Measurements from ENCODE around the gene ANKRD37. TPM values are rescaled to one million over a fixed set of nuclear protein-coding genes. Genes with fewer than 3 reads are reported as not detected.

ANKRD37 gene
- total RNA-seq, 1 donor from 2014 or later = 10.4 TPM

- no peak overlapping the region for H3K4me3 Mint-ChIP-seq
- DNase-seq = no peak
- TF ChIP-seq CTCF (IDR thresholded peaks at IDR 0.05) = no peak
- peaks cover 2% of the 10 kb centered on the region for H3K4me1 Mint-ChIP-seq
- no peak overlapping the region for H3K27ac Mint-ChIP-seq
- H3K9me3 Mint-ChIP-seq = peaks cover 14% of the 10 kb centered on the region
- ATAC-seq (ENCODE audit: low read depth) = no peak
- H3K36me3 Mint-ChIP-seq (ENCODE audit: low read depth) = peaks cover 13% of the 10 kb centered on the region
- intact Hi-C loops (cut with micrococcal nuclease) = no loop called here
- H3K27me3 Mint-ChIP-seq = no peaks in the 10 kb centered on the region
- ChIA-PET POLR2A (interaction anchor here (0.7 to 1.0 kb wide), 2 partner anchors 29 to 371 kb away, joined by 3 read pairs; no protein-coding TSS in a partner anchor), CTCF (no interaction called here)
Measured at GRCh38 chr4:185379326-185380295, 17.0 kb upstream of the ANKRD37 start.

GRCh38 chr4:185380320-185380719 is 16.3 kb upstream of the ANKRD37 start:
- ChIA-PET CTCF (no interaction called here), POLR2A (interaction anchor here (1.0 kb wide), 1 partner anchor 29 kb away, joined by 3 read pairs; no protein-coding TSS in a partner anchor)
- peaks cover 9% of the 10 kb centered on the region for H3K4me1 Mint-ChIP-seq
- H3K9me3 Mint-ChIP-seq = peaks cover 14% of the 10 kb centered on the region
- H3K36me3 Mint-ChIP-seq (ENCODE audit: low read depth) = peaks cover 13% of the 10 kb centered on the region
- ATAC-seq (ENCODE audit: low read depth) = no peak
- no peaks in the 10 kb centered on the region for H3K27me3 Mint-ChIP-seq
- no peak for TF ChIP-seq CTCF (IDR thresholded peaks at IDR 0.05)
- no peak overlapping the region for H3K4me3 Mint-ChIP-seq
- intact Hi-C loops (cut with micrococcal nuclease) = no loop called here
- no peak overlapping the region for H3K27ac Mint-ChIP-seq
- no peak for DNase-seq

GRCh38 chr4:185381288-185382196 is 15.1 kb upstream of the ANKRD37 start:
- peaks cover 14% of the 10 kb centered on the region for H3K9me3 Mint-ChIP-seq
- CTCF ChIA-PET = no interaction called here
- H3K27me3 Mint-ChIP-seq = no peaks in the 10 kb centered on the region
- peaks cover 9% of the 10 kb centered on the region for H3K4me1 Mint-ChIP-seq
- ATAC-seq (ENCODE audit: low read depth) (no peak), DNase-seq (no peak)
- intact Hi-C loops (cut with micrococcal nuclease) = no loop called here
- TF ChIP-seq CTCF (IDR thresholded peaks at IDR 0.05) = no peak
- POLR2A ChIA-PET = no interaction called here
- no peak overlapping the region for H3K27ac Mint-ChIP-seq
- peaks cover 13% of the 10 kb centered on the region for H3K36me3 Mint-ChIP-seq (ENCODE audit: low read depth)
- no peak overlapping the region for H3K4me3 Mint-ChIP-seq

DNA sequence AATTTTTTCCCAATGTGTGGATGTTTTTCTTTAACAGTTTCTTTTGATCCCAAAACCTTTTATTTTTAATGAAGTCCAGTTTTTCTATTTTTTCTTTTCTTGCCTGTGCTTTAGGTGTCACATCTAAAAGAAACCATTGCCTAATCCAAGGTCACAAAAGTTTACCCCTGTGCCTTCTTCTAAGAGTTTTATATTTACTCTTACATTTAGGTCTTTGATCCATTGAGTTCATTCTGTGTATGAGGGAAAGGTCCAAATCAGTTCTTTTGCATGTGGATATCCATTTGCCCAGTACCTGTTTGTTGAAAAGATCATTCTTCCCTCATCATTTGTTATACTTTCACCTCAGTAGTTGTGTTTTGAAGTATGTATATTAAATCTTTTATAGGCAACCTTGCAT is 13.9 kb upstream of the ANKRD37 start:
- Mint-ChIP-seq H3K36me3 (ENCODE audit: low read depth) (peaks cover 7% of the 10 kb centered on the region), H3K4me1 (peaks cover 9% of the 10 kb centered on the region), H3K27ac (no peak overlapping the region), H3K27me3 (no peaks in the 10 kb centered on the region), H3K9me3 (peaks cover 14% of the 10 kb centered on the region), H3K4me3 (no peak overlapping the region)
- ChIA-PET CTCF (no interaction called here), POLR2A (no interaction called here)
- DNase-seq (no peak), ATAC-seq (ENCODE audit: low read depth) (no peak)
- intact Hi-C loops (cut with micrococcal nuclease) = no loop called here
- TF ChIP-seq CTCF (IDR thresholded peaks at IDR 0.05) = no peak

GRCh38 chr4:185383451-185383850 is 13.2 kb upstream of the ANKRD37 start:
- POLR2A ChIA-PET = no interaction called here
- H3K27ac Mint-ChIP-seq = no peak overlapping the region
- no peak for ATAC-seq (ENCODE audit: low read depth)
- CTCF ChIA-PET = interaction anchor here (0.6 kb wide), 1 partner anchor 37 kb away, joined by 3 read pairs; no protein-coding TSS in a partner anchor
- intact Hi-C loops (cut with micrococcal nuclease) = no loop called here
- TF ChIP-seq CTCF (IDR thresholded peaks at IDR 0.05) = no peak
- DNase-seq = no peak
- H3K9me3 Mint-ChIP-seq = peaks cover 14% of the 10 kb centered on the region
- H3K27me3 Mint-ChIP-seq = no peaks in the 10 kb centered on the region
- H3K4me1 Mint-ChIP-seq = peaks cover 9% of the 10 kb centered on the region
- no peak overlapping the region for H3K4me3 Mint-ChIP-seq
- H3K36me3 Mint-ChIP-seq (ENCODE audit: low read depth) = peaks cover 7% of the 10 kb centered on the region

All from activated B cell treated with CpG ODN at 0.5 μM for 24 hours (primary cell).